B cell (primary cell): Measurements from ENCODE around the gene ESPN. TPM values are rescaled to one million over a fixed set of nuclear protein-coding genes. Genes with fewer than 3 reads are reported as not detected.

ENCODE experiments used
- ATAC-seq: fragments of 200-7000 bp; cut with Tn5 transposase; one replicate; pipeline ENCODE4 v1.10.0; 2021; ENCODE audit warnings: low read depth, mild to moderate bottlenecking, moderate number of reproducible peaks, moderate library complexity
- CTCF ChIA-PET: fragments of 350-600 bp; sonication (Branson Sonifier 250); formaldehyde crosslinking; loops from one replicate; lab custom pipeline; 2021; ENCODE audit warnings: antibody characterized with exemption, inconsistent platforms; lab: Charles Lee
- POLR2A ChIA-PET: fragments of 350-600 bp; sonication (Branson Sonifier 250); formaldehyde crosslinking; loops from one replicate; lab custom pipeline; 2021; ENCODE audit warnings: antibody characterized with exemption; lab: Charles Lee
- DNase-seq: peaks from one replicate; pipeline ENCODE4 v3.0.0; 2013
- H2AFZ ChIP-seq: 2 replicates; pipeline ENCODE4 v1.6.1; 2012; ENCODE audit warnings: mild to moderate bottlenecking, low read depth, low read length; ENCODE audit not compliant: insufficient read depth, poor library complexity, severe bottlenecking
- H3K27ac ChIP-seq, 2 donors: 1 replicate in 1 of 2; 2 replicates in 1 of 2; pipeline ENCODE4 v1.5.1; 2012 to 2013; ENCODE audit warnings: low read length in 2 of 2, mild to moderate bottlenecking in 2 of 2, moderate library complexity in 1 of 2
- H3K27me3 ChIP-seq, 4 experiments: fragments of 200-600 bp in 1 of 4; sonication (generic) in 1 of 4; replicated peaks in 1 of 4; 1 replicate in 2 of 4; 2 replicates in 2 of 4; pipeline versions ENCODE4 v1.6.1 to v1.7.0; 2013 to 2016; ENCODE audit warnings: low read length in 3 of 4, mild to moderate bottlenecking in 2 of 4, mixed read lengths in 1 of 4, moderate library complexity in 1 of 4; ENCODE audit not compliant: insufficient read depth in 4 of 4, control insufficient read depth in 3 of 4; ENCODE audit errors: control extremely low read depth in 1 of 4
- H3K36me3 ChIP-seq, 2 experiments: replicated peaks in 1 of 2; 1 replicate in 1 of 2; 2 replicates in 1 of 2; pipeline versions ENCODE4 v1.6.1 to v1.7.1; 2013; ENCODE audit warnings: low read length in 1 of 2; ENCODE audit not compliant: insufficient read depth in 2 of 2, control insufficient read depth in 1 of 2; ENCODE audit errors: control extremely low read depth in 1 of 2, extremely low read depth in 1 of 2
- H3K4me1 ChIP-seq, 2 donors: fragments of 200-600 bp in 1 of 2; sonication (generic) in 1 of 2; 1 replicate in 1 of 2; 2 replicates in 1 of 2; pipeline versions ENCODE4 v1.5.1 to v1.6.1; 2013 to 2017; ENCODE audit warnings: low read length in 2 of 2; ENCODE audit not compliant: control insufficient read depth in 2 of 2, insufficient read depth in 2 of 2
- H3K4me2 ChIP-seq: replicated peaks from 2 replicates; pipeline ENCODE3; 2012; ENCODE audit warnings: mild to moderate bottlenecking, low read depth, low read length; ENCODE audit not compliant: poor library complexity, severe bottlenecking
- H3K4me3 ChIP-seq, 5 experiments: fragments of 200-600 bp in 1 of 5; sonication (generic) in 1 of 5; 1 replicate in 3 of 5; 2 replicates in 2 of 5; pipeline versions ENCODE4 v1.5.1 to v1.7.0; 2011 to 2016; ENCODE audit warnings: low read length in 4 of 5, mild to moderate bottlenecking in 4 of 5, low read depth in 2 of 5, control low read depth in 1 of 5, moderate library complexity in 1 of 5; ENCODE audit not compliant: insufficient read depth in 1 of 5; ENCODE audit errors: control extremely low read depth in 1 of 5, extremely low read depth in 1 of 5
- H3K79me2 ChIP-seq: fragments of 200-600 bp; sonication (generic); one replicate; pipeline ENCODE4 v1.6.0; 2016; ENCODE audit warnings: low read length; ENCODE audit not compliant: control insufficient read depth, insufficient read depth
- H3K9ac ChIP-seq: fragments of 200-600 bp; sonication (generic); 2 replicates; pipeline ENCODE4 v1.6.1; 2017; ENCODE audit warnings: mild to moderate bottlenecking, low read length, moderate library complexity
- H3K9me3 ChIP-seq, 3 donors: one replicate each; pipeline versions ENCODE4 v1.6.1 to v1.7.1; 2013; ENCODE audit warnings: low read length in 2 of 3; ENCODE audit not compliant: control insufficient read depth in 2 of 3, insufficient read depth in 1 of 3; ENCODE audit errors: control extremely low read depth in 1 of 3
- H4K20me1 ChIP-seq: 2 replicates; pipeline ENCODE4 v1.6.0; 2012; ENCODE audit warnings: mild to moderate bottlenecking, low read length; ENCODE audit not compliant: insufficient read depth, control insufficient read depth, poor library complexity, severe bottlenecking
- H3K27ac Mint-ChIP-seq: one replicate; pipeline ENCODE4 v1.8.0; 2021; ENCODE audit warnings: mixed read lengths
- H3K27me3 Mint-ChIP-seq: one replicate; pipeline ENCODE4 v1.8.0; 2021; ENCODE audit warnings: mixed read lengths
- H3K4me1 Mint-ChIP-seq: one replicate; pipeline ENCODE4 v1.8.0; 2021; ENCODE audit warnings: mixed read lengths
- H3K4me3 Mint-ChIP-seq: one replicate; pipeline ENCODE4 v1.8.0; 2021; ENCODE audit warnings: mixed read lengths
- H3K9me3 Mint-ChIP-seq: one replicate; pipeline ENCODE4 v1.8.0; 2022; ENCODE audit warnings: mixed read lengths; ENCODE audit not compliant: insufficient read depth
- CTCF ChIP-seq: fragments of 200-600 bp; IDR thresholded peaks from one replicate; pipeline ENCODE4 v1.8.0; 2022; ENCODE audit warnings: antibody characterized with exemption, mild to moderate bottlenecking
- EZH2 ChIP-seq: IDR thresholded peaks from 2 replicates; pipeline ENCODE4 v1.6.1; 2012; ENCODE audit warnings: borderline replicate concordance, low read depth, mild to moderate bottlenecking, moderate library complexity, low read length; ENCODE audit not compliant: insufficient read depth, poor library complexity, severe bottlenecking
- WGBS: methylation state at CpG from one replicate; pipeline ENCODE4 v1.1.5; 2013; ENCODE audit warnings: missing lambda C conversion rate; ENCODE audit not compliant: insufficient coverage; 5-methylcytosine and 5-hydroxymethylcytosine counted together
- intact Hi-C: fragments of 100-400 bp; cut with micrococcal nuclease; formaldehyde crosslinking; loops from one replicate; pipeline ENCODE4 v1.10.0; 2022
- polyA plus RNA-seq: library from polyadenylated mRNA; depleted of rRNA; stranded (reverse); fragments of >200 nt; gene quantifications from 2 replicates; pipeline ENCODE4 v1.2.3, GENCODE V29; 2012
- total RNA-seq, 2 donors: library from RNA; stranded (reverse); fragments of 120-200 nt in 1 of 2; gene quantifications; 1 replicate in 1 of 2; 2 replicates in 1 of 2; pipeline versions ENCODE4 v1.2.3 to v1.2.4, GENCODE V29; 2013 to 2022

The ESPN gene
- total and polyA plus RNA-seq, 2 donors (not counting 1 experiment from before 2014, with no cell fraction given) = 0.19 to 0.25 TPM

GRCh38 chr1:6378096-6378746 is 46.4 kb upstream of the ESPN start:
- intact Hi-C loops = no loop called here
- H3K9me3 ChIP-seq = no peaks in the 10 kb centered on the region
- ChIA-PET CTCF (interaction anchor here (1.2 kb wide), 1 partner anchor 30 kb away, joined by 4 read pairs; no protein-coding TSS in a partner anchor), POLR2A (no interaction called here)
- H3K36me3 ChIP-seq = no peaks in the 10 kb centered on the region
- H3K4me1 ChIP-seq = no peaks in the 10 kb centered on the region
- H4K20me1 ChIP-seq = no peaks in the 10 kb centered on the region
- H3K4me2 ChIP-seq = no peak overlapping the region
- no peak for TF ChIP-seq CTCF
- TF ChIP-seq EZH2 = no peak
- H3K79me2 ChIP-seq = peaks cover 8% of the 10 kb centered on the region
- ATAC-seq (no peak), DNase-seq (no peak)
- Mint-ChIP-seq H3K27me3 (no peaks in the 10 kb centered on the region), H3K4me3 (no peak overlapping the region), H3K4me1 (no peaks in the 10 kb centered on the region), H3K27ac (no peak overlapping the region), H3K9me3 (no peaks in the 10 kb centered on the region)
- no peak overlapping the region for H2AFZ ChIP-seq
- H3K27me3 ChIP-seq = no peaks in the 10 kb centered on the region
- H3K4me3 ChIP-seq = no peak overlapping the region
- 78% methylated on average over 8 of the region's 12 CpGs for WGBS
- no peak overlapping the region for H3K27ac ChIP-seq
- no peak overlapping the region for H3K9ac ChIP-seq

- CTCF ChIA-PET = interaction anchor here (1.1 kb wide), 1 partner anchor 9 kb away, joined by 3 read pairs; no protein-coding TSS in a partner anchor
- TF ChIP-seq EZH2 = no peak
- no peak for TF ChIP-seq CTCF
- no peak overlapping the region for H3K9ac ChIP-seq
- no peak for ATAC-seq
- intact Hi-C loops = no loop called here
- peaks cover 0 to 4% (median 0%) of the 10 kb centered on the region in 3 donors for H3K9me3 ChIP-seq
- H2AFZ ChIP-seq = no peak overlapping the region
- H3K4me3 ChIP-seq = no peak overlapping the region
- DNase-seq = no peak
- H3K79me2 ChIP-seq = peaks cover 2% of the 10 kb centered on the region
- no peak overlapping the region for H3K27ac ChIP-seq
- no peaks in the 10 kb centered on the region for H3K27me3 ChIP-seq
- WGBS = no CpG with 5 or more reads among the region's 7 CpGs
- H3K27ac Mint-ChIP-seq = no peak overlapping the region
- no peaks in the 10 kb centered on the region for H3K9me3 Mint-ChIP-seq
- no peak overlapping the region for H3K4me3 Mint-ChIP-seq
- H3K36me3 ChIP-seq = no peaks in the 10 kb centered on the region
- no peaks in the 10 kb centered on the region for H4K20me1 ChIP-seq
- no peaks in the 10 kb centered on the region for H3K4me1 Mint-ChIP-seq
- no peaks in the 10 kb centered on the region for H3K27me3 Mint-ChIP-seq
- no peaks in the 10 kb centered on the region for H3K4me1 ChIP-seq
- POLR2A ChIA-PET = no interaction called here
- no peak overlapping the region for H3K4me2 ChIP-seq
Measured at GRCh38 chr1:6380037-6380436, 44.5 kb upstream of the ESPN start.
